Activated naive CD4-positive, alpha-beta T cell treated with anti-CD3 and anti-CD28 coated beads, Interleukin-2, amount 50 U/mL, for 72 hours (primary cell): ENCODE results near the gene SLMAP. TPM values are rescaled to one million over a fixed set of nuclear protein-coding genes. Genes with fewer than 3 reads are reported as not detected.

Source experiments
- ATAC-seq, 2 donors: fragments of 150-1000 bp; cut with Tn5 transposase; 2 replicates each; pipeline ENCODE4 v1.10.0; 2021; ENCODE audit warnings: mild to moderate bottlenecking in 2 of 2, moderate library complexity in 2 of 2
- DNase-seq, 2 donors: peaks; one replicate each; pipeline ENCODE4 v3.0.0; 2021 to 2022; ENCODE audit warnings: low spot score in 2 of 2
- H3K27ac Mint-ChIP-seq, 2 donors: one replicate each; pipeline ENCODE4 v1.8.0; 2022; ENCODE audit warnings: mild to moderate bottlenecking in 2 of 2, mixed read lengths in 2 of 2
- H3K36me3 Mint-ChIP-seq, 2 donors: one replicate each; pipeline ENCODE4 v1.8.0; 2022; ENCODE audit warnings: mixed read lengths in 2 of 2
- H3K9me3 Mint-ChIP-seq, 2 donors: one replicate each; pipeline ENCODE4 v1.8.0; 2022; ENCODE audit warnings: mixed read lengths in 2 of 2
- total RNA-seq, 2 donors: library from RNA; stranded (reverse); gene quantifications; one replicate each; pipeline ENCODE4 v1.2.3, GENCODE V29; 2022

SLMAP gene, protein sequence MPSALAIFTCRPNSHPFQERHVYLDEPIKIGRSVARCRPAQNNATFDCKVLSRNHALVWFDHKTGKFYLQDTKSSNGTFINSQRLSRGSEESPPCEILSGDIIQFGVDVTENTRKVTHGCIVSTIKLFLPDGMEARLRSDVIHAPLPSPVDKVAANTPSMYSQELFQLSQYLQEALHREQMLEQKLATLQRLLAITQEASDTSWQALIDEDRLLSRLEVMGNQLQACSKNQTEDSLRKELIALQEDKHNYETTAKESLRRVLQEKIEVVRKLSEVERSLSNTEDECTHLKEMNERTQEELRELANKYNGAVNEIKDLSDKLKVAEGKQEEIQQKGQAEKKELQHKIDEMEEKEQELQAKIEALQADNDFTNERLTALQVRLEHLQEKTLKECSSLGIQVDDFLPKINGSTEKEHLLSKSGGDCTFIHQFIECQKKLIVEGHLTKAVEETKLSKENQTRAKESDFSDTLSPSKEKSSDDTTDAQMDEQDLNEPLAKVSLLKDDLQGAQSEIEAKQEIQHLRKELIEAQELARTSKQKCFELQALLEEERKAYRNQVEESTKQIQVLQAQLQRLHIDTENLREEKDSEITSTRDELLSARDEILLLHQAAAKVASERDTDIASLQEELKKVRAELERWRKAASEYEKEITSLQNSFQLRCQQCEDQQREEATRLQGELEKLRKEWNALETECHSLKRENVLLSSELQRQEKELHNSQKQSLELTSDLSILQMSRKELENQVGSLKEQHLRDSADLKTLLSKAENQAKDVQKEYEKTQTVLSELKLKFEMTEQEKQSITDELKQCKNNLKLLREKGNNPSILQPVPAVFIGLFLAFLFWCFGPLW
- total RNA-seq: 10 to 100 TPM; 44.1 to 44.8 TPM

DNA sequence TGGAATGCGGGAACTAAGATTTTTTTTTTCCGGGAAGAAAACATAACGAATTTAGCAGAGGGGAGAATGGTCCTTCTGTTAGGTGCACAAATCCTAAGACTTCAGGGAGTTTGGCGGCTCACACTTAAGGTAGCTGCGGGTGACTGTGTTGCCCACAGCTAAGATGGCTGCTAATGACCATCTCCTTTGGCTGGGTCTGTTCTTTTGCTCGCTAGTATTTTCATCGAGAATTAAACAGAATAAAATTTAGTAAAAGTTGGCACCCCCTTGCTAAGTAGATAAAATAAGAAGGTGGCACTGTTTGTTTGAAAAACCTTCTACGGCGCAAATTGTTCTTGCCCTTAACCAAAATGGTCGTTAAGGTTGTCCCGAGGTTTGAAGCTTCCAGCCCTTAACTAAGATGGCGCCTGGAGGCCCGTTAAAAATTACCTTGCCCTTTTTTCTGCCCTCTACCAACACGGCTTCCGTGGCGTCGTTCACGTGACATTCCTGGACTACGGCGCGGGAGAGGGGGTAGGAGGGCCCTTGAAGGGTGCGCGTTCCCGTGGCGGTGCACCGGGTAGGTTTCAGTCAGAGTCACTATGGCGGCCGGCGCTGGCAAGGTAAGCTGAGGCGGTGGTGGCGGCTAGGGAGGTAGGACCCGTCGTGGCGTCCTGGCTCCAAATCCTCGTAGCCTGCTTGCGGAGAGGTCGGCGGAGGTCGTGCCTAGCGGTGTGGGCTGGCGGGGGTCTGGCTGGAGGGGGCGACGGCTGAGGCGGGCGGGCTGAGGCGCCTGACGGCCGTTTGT lies at the start of gene SLMAP:
Gene SLMAP, plus strand, starts transcription at position 569 of the 787 bp plus-strand sequence. CDS start 1,343 bp downstream, outside the sequence.
- DNase-seq: peak; percentile 91 to 96
- peaks cover 10 to 11% of the 10 kb centered on the region in 2 donors for H3K36me3 Mint-ChIP-seq
- peak within 1 kb of the TSS; percentile 97 to 99 for H3K27ac Mint-ChIP-seq
- peak; percentile 93 to 97 for ATAC-seq
- H3K9me3 Mint-ChIP-seq: peaks cover 0 to 3% of the 10 kb centered on the region in 2 donors

DNA sequence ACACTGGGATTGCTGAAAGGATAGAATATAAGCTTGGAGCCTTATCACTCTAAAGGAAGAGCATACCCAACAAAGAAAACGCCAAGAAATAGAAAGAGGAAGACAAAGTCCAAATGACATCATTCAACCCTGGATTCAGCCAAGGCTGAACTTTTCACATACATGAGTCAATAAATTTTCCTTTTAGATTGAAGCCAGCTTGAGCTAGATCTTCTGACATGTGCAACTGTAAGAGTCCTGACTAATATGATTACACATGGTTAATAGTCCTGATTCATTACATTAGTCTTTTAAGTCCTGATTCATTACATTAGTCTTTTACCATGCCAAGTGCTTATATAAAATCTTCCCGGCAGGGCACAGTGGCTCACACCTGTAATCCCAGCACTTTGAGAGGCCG lies 49.6 kb upstream of the SLMAP start:
- DNase-seq: no peak
- no peaks in the 10 kb centered on the region for H3K9me3 Mint-ChIP-seq
- peak; percentile 36 to 85 for ATAC-seq
- H3K27ac Mint-ChIP-seq: peak overlapping the region in 1 of 2 donors; percentile 10
- H3K36me3 Mint-ChIP-seq: no peaks in the 10 kb centered on the region

- no peak overlapping the region for H3K27ac Mint-ChIP-seq
- no peak for ATAC-seq
- no peaks in the 10 kb centered on the region for H3K36me3 Mint-ChIP-seq
- no peaks in the 10 kb centered on the region for H3K9me3 Mint-ChIP-seq
- no peak for DNase-seq
Observed at GRCh38 chr3:57709031-57709430, 47.1 kb upstream of the SLMAP start.

- DNase-seq: no peak
- Mint-ChIP-seq H3K9me3 (no peaks in the 10 kb centered on the region), H3K36me3 (no peaks in the 10 kb centered on the region), H3K27ac (no peak overlapping the region)
- no peak for ATAC-seq
Observed at GRCh38 chr3:57709559-57709958, 46.5 kb upstream of the SLMAP start.

GRCh38 chr3:57715686-57716085 lies 40.4 kb upstream of the SLMAP start:
- no peak for ATAC-seq
- no peaks in the 10 kb centered on the region for H3K36me3 Mint-ChIP-seq
- H3K9me3 Mint-ChIP-seq: no peaks in the 10 kb centered on the region
- H3K27ac Mint-ChIP-seq: no peak overlapping the region
- DNase-seq: no peak

DNA sequence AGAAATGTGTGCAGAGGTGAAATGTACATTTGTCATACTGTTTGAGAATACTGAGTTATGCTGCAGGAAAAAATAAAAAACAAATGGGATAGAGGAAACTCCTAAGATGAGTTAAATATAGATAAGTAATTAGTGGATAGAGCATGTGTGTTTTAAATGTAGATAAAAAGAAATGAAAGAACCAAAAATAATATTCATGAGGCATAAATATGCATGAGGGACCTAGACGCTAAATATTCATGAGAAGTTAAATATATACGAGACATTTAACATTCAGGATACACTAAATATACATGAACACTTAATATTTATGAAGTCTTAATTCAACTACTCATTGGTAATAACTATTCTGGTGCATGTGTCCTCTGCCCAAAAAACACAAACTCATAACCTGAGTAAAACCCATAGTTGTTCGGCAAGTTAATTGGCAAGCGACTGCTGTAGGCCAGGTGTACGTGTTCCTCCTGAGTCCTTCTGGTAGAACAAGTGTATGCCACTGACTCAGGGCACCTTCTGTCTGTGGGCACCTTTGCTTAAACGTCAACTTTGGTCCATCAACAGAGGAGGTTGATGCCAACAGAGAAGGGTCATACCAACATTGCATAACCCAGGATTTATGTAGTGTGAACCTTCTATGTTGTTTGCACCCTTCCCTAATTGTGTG lies 38.8 kb upstream of the SLMAP start:
- Mint-ChIP-seq H3K27ac (no peak overlapping the region), H3K36me3 (no peaks in the 10 kb centered on the region), H3K9me3 (no peaks in the 10 kb centered on the region)
- ATAC-seq (no peak), DNase-seq (no peak)

DNA sequence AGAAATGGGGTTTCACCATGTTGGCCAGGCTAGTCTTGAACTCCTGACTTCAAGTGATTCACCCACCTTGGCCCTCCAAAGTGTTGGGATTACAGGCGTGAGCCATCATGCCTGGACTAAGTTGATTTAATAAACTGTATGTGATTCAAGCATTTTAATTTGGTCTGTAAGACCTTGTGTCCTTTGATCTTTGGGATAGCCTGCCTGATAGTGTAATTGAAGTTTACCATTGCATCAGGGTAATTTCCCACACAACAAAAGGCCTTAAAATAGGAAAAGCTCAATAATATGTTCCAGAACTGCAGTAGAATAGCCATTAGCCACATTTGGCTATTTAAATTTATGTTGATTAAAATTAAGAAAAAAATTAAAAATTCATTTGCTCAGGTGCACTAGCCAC lies 38.0 kb upstream of the SLMAP start:
- DNase-seq: no peak
- no peak for ATAC-seq
- H3K36me3 Mint-ChIP-seq: no peaks in the 10 kb centered on the region
- H3K27ac Mint-ChIP-seq: no peak overlapping the region
- H3K9me3 Mint-ChIP-seq: no peaks in the 10 kb centered on the region

DNA sequence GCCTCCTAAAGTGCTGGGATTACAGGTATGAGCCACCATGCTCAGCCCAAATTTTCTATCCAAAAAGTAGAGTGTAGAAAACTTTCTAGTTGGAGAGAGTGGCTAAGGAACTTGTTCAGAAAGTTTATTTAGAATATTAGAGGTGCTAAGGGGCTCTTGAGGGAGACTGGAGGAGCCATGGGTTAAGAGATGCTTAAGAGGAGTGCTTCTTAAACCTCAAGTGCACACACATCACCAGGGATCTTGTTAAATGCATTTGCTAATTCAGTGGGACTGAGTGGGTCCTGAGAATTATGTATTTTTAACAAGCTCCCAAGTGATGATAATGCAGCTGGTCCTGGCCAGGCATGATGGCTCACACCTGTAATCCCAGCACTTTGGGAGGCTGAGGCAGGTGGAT lies 29.7 kb upstream of the SLMAP start:
- ATAC-seq (no peak), DNase-seq (no peak)
- H3K9me3 Mint-ChIP-seq: no peaks in the 10 kb centered on the region
- H3K36me3 Mint-ChIP-seq: no peaks in the 10 kb centered on the region
- H3K27ac Mint-ChIP-seq: no peak overlapping the region

DNA sequence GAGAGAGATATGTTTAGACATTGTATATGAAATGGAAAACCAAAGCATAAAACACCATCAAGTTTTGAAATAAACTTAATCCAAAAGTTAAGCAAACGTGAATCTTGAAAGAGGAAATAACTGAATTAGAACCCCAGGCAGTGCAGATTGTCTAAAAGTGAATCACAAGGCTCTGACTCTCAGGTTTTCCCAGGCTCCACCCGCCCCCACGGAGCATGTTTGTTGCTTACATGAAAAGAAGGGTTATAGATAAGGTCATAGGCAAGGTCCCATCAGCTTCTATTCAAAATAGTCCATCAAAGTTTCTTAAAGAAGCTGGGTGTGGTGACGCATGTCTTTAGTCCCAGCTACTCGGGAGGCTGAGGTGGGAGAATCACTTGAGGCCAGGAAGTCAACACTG lies 29.0 kb upstream of the SLMAP start:
- Mint-ChIP-seq H3K36me3 (no peaks in the 10 kb centered on the region), H3K27ac (no peak overlapping the region), H3K9me3 (no peaks in the 10 kb centered on the region)
- ATAC-seq (no peak), DNase-seq (no peak)

DNA sequence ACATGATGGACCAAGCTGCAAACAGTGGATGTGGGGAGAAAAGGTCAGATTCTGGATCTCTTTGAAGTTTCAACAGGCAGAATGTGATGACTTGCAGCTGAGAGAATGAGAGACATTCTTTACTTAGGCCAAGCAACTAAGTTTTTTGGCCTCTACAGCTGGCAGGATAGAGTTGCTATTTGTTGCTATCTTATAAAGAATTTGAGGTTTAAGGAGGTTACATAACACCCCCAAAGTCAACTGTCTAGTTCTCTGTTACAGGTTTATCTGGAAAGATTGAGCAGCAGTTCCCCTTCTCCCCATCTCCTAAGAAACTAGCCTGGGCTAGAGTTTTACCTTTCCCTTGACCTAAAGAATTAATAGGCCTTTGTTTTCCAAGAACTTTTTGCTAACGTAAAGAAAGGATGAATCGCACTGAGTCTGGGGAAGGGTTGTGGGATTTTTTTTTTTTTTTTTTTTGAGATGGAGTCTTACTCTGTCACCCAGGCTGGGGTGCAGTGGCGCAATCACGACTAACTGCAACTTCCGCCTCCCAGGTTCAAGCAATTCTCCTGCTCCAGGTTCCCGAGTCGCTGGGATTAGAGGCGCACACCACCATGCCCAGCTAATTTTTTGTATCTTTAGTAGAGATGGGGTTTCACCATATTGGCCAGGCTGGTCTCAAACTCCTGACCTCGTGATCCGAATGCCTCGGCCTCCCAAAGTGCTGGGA lies 26.6 kb upstream of the SLMAP start:
- ATAC-seq (no peak), DNase-seq (no peak)
- Mint-ChIP-seq H3K27ac (no peak overlapping the region), H3K9me3 (no peaks in the 10 kb centered on the region), H3K36me3 (no peaks in the 10 kb centered on the region)

GRCh38 chr3:57730682-57731081 lies 25.4 kb upstream of the SLMAP start:
- DNase-seq (no peak), ATAC-seq (no peak)
- Mint-ChIP-seq H3K9me3 (no peaks in the 10 kb centered on the region), H3K36me3 (no peaks in the 10 kb centered on the region), H3K27ac (no peak overlapping the region)

- DNase-seq (no peak), ATAC-seq (no peak)
- Mint-ChIP-seq H3K27ac (no peak overlapping the region), H3K9me3 (no peaks in the 10 kb centered on the region), H3K36me3 (no peaks in the 10 kb centered on the region)
Observed at GRCh38 chr3:57731311-57731710, 24.8 kb upstream of the SLMAP start.

DNA sequence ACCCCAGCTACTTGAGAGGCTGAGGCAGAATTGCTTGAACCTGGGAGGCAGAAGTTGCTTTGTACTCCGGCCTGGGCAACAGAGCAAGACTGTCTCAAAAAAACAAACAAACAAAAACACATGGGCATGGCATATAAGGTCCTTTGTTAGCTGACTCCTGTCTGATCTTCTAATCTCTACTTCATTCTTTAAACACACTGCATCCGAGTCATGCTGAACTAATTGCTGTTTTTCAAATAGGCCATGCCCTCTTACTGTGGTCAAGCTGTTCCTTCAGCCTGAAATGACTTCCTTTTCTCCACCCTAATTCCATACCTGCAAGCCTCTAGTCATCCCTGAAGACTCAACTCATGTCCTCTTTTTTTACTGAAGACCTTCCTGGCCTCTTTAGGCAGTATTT lies 22.3 kb upstream of the SLMAP start:
- DNase-seq: no peak
- no peaks in the 10 kb centered on the region for H3K9me3 Mint-ChIP-seq
- no peak for ATAC-seq
- no peaks in the 10 kb centered on the region for H3K36me3 Mint-ChIP-seq
- no peak overlapping the region for H3K27ac Mint-ChIP-seq

- H3K36me3 Mint-ChIP-seq: no peaks in the 10 kb centered on the region
- H3K9me3 Mint-ChIP-seq: no peaks in the 10 kb centered on the region
- DNase-seq (no peak), ATAC-seq (no peak)
- H3K27ac Mint-ChIP-seq: no peak overlapping the region
Observed at GRCh38 chr3:57735405-57735804, 20.7 kb upstream of the SLMAP start.

GRCh38 chr3:57737840-57738239 lies 18.3 kb upstream of the SLMAP start:
- Mint-ChIP-seq H3K36me3 (no peaks in the 10 kb centered on the region), H3K9me3 (no peaks in the 10 kb centered on the region), H3K27ac (no peak overlapping the region)
- ATAC-seq (no peak), DNase-seq (no peak)

- DNase-seq: no peak
- Mint-ChIP-seq H3K36me3 (no peaks in the 10 kb centered on the region), H3K9me3 (no peaks in the 10 kb centered on the region), H3K27ac (no peak overlapping the region)
- no peak for ATAC-seq
Observed at GRCh38 chr3:57738391-57738790, 17.7 kb upstream of the SLMAP start.
